Measurements from ENCODE around the gene ERBB4. TPM values are rescaled to one million over a fixed set of nuclear protein-coding genes. Genes with fewer than 3 reads are reported as not detected.
"Not testable (repeated sequence)": the region's sequence is repeated elsewhere in the genome, so short reads cannot be mapped to it uniquely, and the experiment has no call there.

The ERBB4 gene
- total and polyA plus RNA-seq, 10 of the 15 experiments (the other 5 are each of a cell fraction or from before 2014, with no cell fraction given), result under 0.01 to 0.23 (median 0.01) TPM; not detected in 4

- CTCF ChIA-PET, result interaction anchor here (1.4 to 2.3 kb wide), 2 partner anchors 19 to 239 kb away, joined by 5 to 10 read pairs; no protein-coding TSS in a partner anchor
- in situ Hi-C loops (cut with MboI); H3K9me3 ChIP-seq (replicated peaks; ENCODE audit: control insufficient read depth, insufficient read depth, low read length); H4K20me1 ChIP-seq (ENCODE audit: control insufficient read depth, insufficient read depth); H2AFZ ChIP-seq (ENCODE audit: control insufficient read depth, low read depth, low read length); H3K27me3 ChIP-seq (replicated peaks in 1 of 2; ENCODE audit: control insufficient read depth in 2 of 2, insufficient read depth in 2 of 2, low read length in 1 of 2); intact Hi-C loops (cut with micrococcal nuclease; ENCODE audit: unreplicated experiment); H3K79me2 ChIP-seq (ENCODE audit: control insufficient read depth, insufficient read depth, low read length); BruUV-seq (replicated peaks); FAIRE-seq; H3K4me1 ChIP-seq (ENCODE audit: control insufficient read depth, insufficient read depth, low read length); H3K4me2 ChIP-seq (ENCODE audit: control insufficient read depth, insufficient read depth); H3K4me3 ChIP-seq; H3K36me3 ChIP-seq (ENCODE audit: control insufficient read depth in 2 of 2, insufficient read depth in 2 of 2, low read length in 1 of 2); H3K9ac ChIP-seq (ENCODE audit: control insufficient read depth, insufficient read depth, low read length); POLR2A ChIA-PET; ATAC-seq; H3K27ac ChIP-seq (ENCODE audit: control insufficient read depth, insufficient read depth); DNase-seq (ENCODE audit: low read depth, low spot score): not testable (repeated sequence)
- peak; percentile 53; the same call in 1 of the 2 replicates for TF ChIP-seq RAD51 (IDR thresholded peaks at IDR 0.05)
- peak; percentile 70 for TF ChIP-seq MLLT1 (IDR thresholded peaks at IDR 0.05)
- SMC1A ChIA-PET (ENCODE audit: uncharacterized antibody, unreplicated experiment), result interaction anchor here (1.5 to 1.7 kb wide), 4 partner anchors 8 to 89 kb away, joined by 3 to 7 read pairs (median 4); no protein-coding TSS in a partner anchor
- RAD21 ChIA-PET (ENCODE audit: unreplicated experiment), result interaction anchor here (1.3 kb wide), 1 partner anchor 31 kb away, joined by 4 read pairs; no protein-coding TSS in a partner anchor
- WGBS (ENCODE audit: insufficient coverage, insufficient replicate concordance, low lambda C conversion rate, missing lambda C conversion rate), result 26% methylated on average over 3 of the region's 3 CpGs
Measured at GRCh38 chr2:212010305-212010704, 528.3 kb downstream of the ERBB4 start.

DNA sequence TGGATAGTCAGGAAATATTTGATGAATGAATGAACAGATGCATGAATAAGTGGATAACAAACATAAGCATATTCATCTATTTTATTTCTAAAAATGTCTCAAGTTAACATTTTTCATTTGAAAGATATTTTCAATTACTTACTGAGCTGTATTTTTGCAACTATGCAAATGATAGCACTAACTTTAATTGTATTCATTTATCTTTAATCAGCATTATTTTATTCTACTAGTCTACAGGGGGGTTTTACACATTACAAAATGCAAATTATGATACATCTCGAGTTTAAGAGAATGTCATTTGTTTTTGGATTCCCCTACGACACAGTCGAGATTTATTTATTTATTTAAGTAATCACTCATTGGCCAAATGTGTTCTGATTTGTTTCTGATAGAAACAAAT lies 530.6 kb downstream of the ERBB4 start:
- RAD21 ChIA-PET (ENCODE audit: unreplicated experiment), result no interaction called here
- intact Hi-C loops (cut with micrococcal nuclease; ENCODE audit: unreplicated experiment), result loop anchor here (5.0 to 10.0 kb wide), 2 partner anchors 263 to 559 kb away; no protein-coding TSS in a partner anchor
- Histone ChIP-seq H3K9me3 (replicated peaks; ENCODE audit: control insufficient read depth, insufficient read depth, low read length) (no peaks in the 10 kb centered on the region), H3K4me2 (ENCODE audit: control insufficient read depth, insufficient read depth) (no peak overlapping the region), H3K9ac (ENCODE audit: control insufficient read depth, insufficient read depth, low read length) (no peak overlapping the region), H3K79me2 (ENCODE audit: control insufficient read depth, insufficient read depth, low read length) (no peaks in the 10 kb centered on the region), H3K36me3 (ENCODE audit: control insufficient read depth in 2 of 2, insufficient read depth in 2 of 2, low read length in 1 of 2) (no peaks in the 10 kb centered on the region), H3K4me1 (ENCODE audit: control insufficient read depth, insufficient read depth, low read length) (no peaks in the 10 kb centered on the region), H3K27me3 (replicated peaks in 1 of 2; ENCODE audit: control insufficient read depth in 2 of 2, insufficient read depth in 2 of 2, low read length in 1 of 2) (no peaks in the 10 kb centered on the region), H3K27ac (ENCODE audit: control insufficient read depth, insufficient read depth) (no peak overlapping the region), H2AFZ (ENCODE audit: control insufficient read depth, low read depth, low read length) (no peak overlapping the region), H4K20me1 (ENCODE audit: control insufficient read depth, insufficient read depth) (no peaks in the 10 kb centered on the region), H3K4me3 (no peak overlapping the region)
- in situ Hi-C loops (cut with MboI), result no loop called here
- no peak for ATAC-seq
- no peak for FAIRE-seq
- no TSS peak for BruUV-seq (replicated peaks)
- POLR2A ChIA-PET, result no interaction called here
- WGBS (ENCODE audit: insufficient coverage, insufficient replicate concordance, low lambda C conversion rate, missing lambda C conversion rate), result 26% methylated on average over 3 of the region's 3 CpGs
- no peak for DNase-seq (ENCODE audit: low read depth, low spot score)
- CTCF ChIA-PET, result no interaction called here
- SMC1A ChIA-PET (ENCODE audit: uncharacterized antibody, unreplicated experiment), result no interaction called here
- TF ChIP-seq PKNOX1 (IDR thresholded peaks at IDR 0.05), result no peak
- no peak for TF ChIP-seq IRF4 (IDR thresholded peaks at IDR 0.05; ENCODE audit: low read depth, low read length)
- no peak for TF ChIP-seq NFYA (IDR thresholded peaks at IDR 0.05; ENCODE audit: borderline replicate concordance, low read depth, low read length)
- no peak for TF ChIP-seq NFXL1 (IDR thresholded peaks at IDR 0.05; ENCODE audit: borderline replicate concordance)
- TF ChIP-seq EZH2 (IDR thresholded peaks at IDR 0.05; ENCODE audit: borderline replicate concordance, control insufficient read depth, low read depth, low read length), result no peak
- no peak for TF ChIP-seq CREB1 (IDR thresholded peaks at IDR 0.05; ENCODE audit: low read depth)
- TF ChIP-seq CBX5 (IDR thresholded peaks at IDR 0.05; ENCODE audit: low read depth), result no peak
- TF ChIP-seq ZBTB11 (CRISPR knock-in tag; IDR thresholded peaks at IDR 0.05), result no peak
- no peak for TF ChIP-seq SMARCA5 (IDR thresholded peaks at IDR 0.05)
